Kidney epithelial cell (primary cell): ENCODE measurements around the gene KLHL26. TPM values are rescaled to one million over a fixed set of nuclear protein-coding genes. Genes with fewer than 3 reads are reported as not detected.

ENCODE experiments used
- DNase-seq: peaks from one replicate; pipeline ENCODE4 v3.0.0-alpha.2; 2010; ENCODE audit warnings: low read depth
- H3K27me3 ChIP-seq: 2 replicates; pipeline ENCODE4 v1.6.0; 2011; ENCODE audit warnings: low read length; ENCODE audit not compliant: control insufficient read depth, insufficient read depth
- H3K36me3 ChIP-seq: 2 replicates; pipeline ENCODE4 v1.5.1; 2011; ENCODE audit warnings: low read length; ENCODE audit not compliant: control insufficient read depth, insufficient read depth
- H3K4me3 ChIP-seq: 2 replicates; pipeline ENCODE4 v1.5.1; 2011; ENCODE audit warnings: low read depth, mild to moderate bottlenecking, control low read depth, low read length
- CTCF ChIP-seq: IDR thresholded peaks from 2 replicates; pipeline ENCODE4 v1.5.1; 2011; ENCODE audit warnings: mild to moderate bottlenecking, moderate library complexity, low read length, control low read depth, inconsistent platforms; ENCODE audit not compliant: insufficient read depth, poor library complexity, severe bottlenecking
- total RNA-seq: library from RNA; depleted of rRNA; stranded (reverse); fragments of >200 nt; gene quantifications from 2 replicates; pipeline ENCODE4 v1.2.3, GENCODE V29; 2015

KLHL26 gene
- total RNA-seq, 1 donor from 2014 or later, result 7.5 TPM

GRCh38 chr19:18601875-18602274 is 35.0 kb upstream of the KLHL26 start:
- Histone ChIP-seq H3K36me3 (no peaks in the 10 kb centered on the region), H3K4me3 (no peak overlapping the region), H3K27me3 (peaks cover 54% of the 10 kb centered on the region)
- DNase-seq, result no peak
- TF ChIP-seq CTCF, result no peak

- Histone ChIP-seq H3K4me3 (no peak overlapping the region), H3K36me3 (no peaks in the 10 kb centered on the region), H3K27me3 (peaks cover 62% of the 10 kb centered on the region)
- peak; percentile 42 for TF ChIP-seq CTCF
- no peak for DNase-seq
Observed at GRCh38 chr19:18603255-18603957, 33.4 kb upstream of the KLHL26 start.

GRCh38 chr19:18603958-18604819 is 32.6 kb upstream of the KLHL26 start:
- Histone ChIP-seq H3K27me3 (peaks cover 64% of the 10 kb centered on the region), H3K4me3 (no peak overlapping the region)
- TF ChIP-seq CTCF, result no peak

GRCh38 chr19:18604820-18605159 is 32.0 kb upstream of the KLHL26 start:
- H3K27me3 ChIP-seq, result peaks cover 65% of the 10 kb centered on the region
- no peaks in the 10 kb centered on the region for H3K36me3 ChIP-seq
- TF ChIP-seq CTCF, result no peak
- no peak overlapping the region for H3K4me3 ChIP-seq
- no peak for DNase-seq

More at GRCh38 chr19:18603958-18604819, 32.6 kb upstream of the KLHL26 start:
- H3K36me3 ChIP-seq, result no peaks in the 10 kb centered on the region
- DNase-seq, result no peak

GRCh38 chr19:18605196-18605545 is 31.7 kb upstream of the KLHL26 start:
- TF ChIP-seq CTCF, result no peak
- Histone ChIP-seq H3K4me3 (no peak overlapping the region), H3K36me3 (no peaks in the 10 kb centered on the region), H3K27me3 (peaks cover 69% of the 10 kb centered on the region)
- no peak for DNase-seq
